Measurements from ENCODE around the gene NFATC4.

- TF ChIP-seq, protein P1, sequence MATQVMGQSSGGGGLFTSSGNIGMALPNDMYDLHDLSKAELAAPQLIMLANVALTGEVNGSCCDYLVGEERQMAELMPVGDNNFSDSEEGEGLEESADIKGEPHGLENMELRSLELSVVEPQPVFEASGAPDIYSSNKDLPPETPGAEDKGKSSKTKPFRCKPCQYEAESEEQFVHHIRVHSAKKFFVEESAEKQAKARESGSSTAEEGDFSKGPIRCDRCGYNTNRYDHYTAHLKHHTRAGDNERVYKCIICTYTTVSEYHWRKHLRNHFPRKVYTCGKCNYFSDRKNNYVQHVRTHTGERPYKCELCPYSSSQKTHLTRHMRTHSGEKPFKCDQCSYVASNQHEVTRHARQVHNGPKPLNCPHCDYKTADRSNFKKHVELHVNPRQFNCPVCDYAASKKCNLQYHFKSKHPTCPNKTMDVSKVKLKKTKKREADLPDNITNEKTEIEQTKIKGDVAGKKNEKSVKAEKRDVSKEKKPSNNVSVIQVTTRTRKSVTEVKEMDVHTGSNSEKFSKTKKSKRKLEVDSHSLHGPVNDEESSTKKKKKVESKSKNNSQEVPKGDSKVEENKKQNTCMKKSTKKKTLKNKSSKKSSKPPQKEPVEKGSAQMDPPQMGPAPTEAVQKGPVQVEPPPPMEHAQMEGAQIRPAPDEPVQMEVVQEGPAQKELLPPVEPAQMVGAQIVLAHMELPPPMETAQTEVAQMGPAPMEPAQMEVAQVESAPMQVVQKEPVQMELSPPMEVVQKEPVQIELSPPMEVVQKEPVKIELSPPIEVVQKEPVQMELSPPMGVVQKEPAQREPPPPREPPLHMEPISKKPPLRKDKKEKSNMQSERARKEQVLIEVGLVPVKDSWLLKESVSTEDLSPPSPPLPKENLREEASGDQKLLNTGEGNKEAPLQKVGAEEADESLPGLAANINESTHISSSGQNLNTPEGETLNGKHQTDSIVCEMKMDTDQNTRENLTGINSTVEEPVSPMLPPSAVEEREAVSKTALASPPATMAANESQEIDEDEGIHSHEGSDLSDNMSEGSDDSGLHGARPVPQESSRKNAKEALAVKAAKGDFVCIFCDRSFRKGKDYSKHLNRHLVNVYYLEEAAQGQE (IDR thresholded peaks at IDR 0.05; ENCODE audit: unreplicated experiment), result no peak
- no peak for TF ChIP-seq CTCF (conservative IDR thresholded peaks at IDR 0.05; ENCODE audit: low read depth in 2 of 2)
- TF ChIP-seq STAT1 (IDR thresholded peaks at IDR 0.05; ENCODE audit: unreplicated experiment), result no peak
- TF ChIP-seq EZH2phosphoT487 (IDR thresholded peaks at IDR 0.05; ENCODE audit: unreplicated experiment), result no peak
- TF ChIP-seq JUNB (IDR thresholded peaks at IDR 0.05; ENCODE audit: unreplicated experiment), result no peak
- no peak for TF ChIP-seq POLR2AphosphoS5 (IDR thresholded peaks at IDR 0.05; ENCODE audit: low read depth)
- no peak for TF ChIP-seq EZH2 (IDR thresholded peaks at IDR 0.05; ENCODE audit: low read depth, unreplicated experiment)
- TF ChIP-seq ZNF114 (CRISPR knock-in tag; IDR thresholded peaks at IDR 0.05), result no peak
These were observed 21.4 kb downstream of the NFATC4 start for GRCh38 chr14:24389226-24389848.

Data from GM23338 (cell line).